Measurements from ENCODE around the gene KCNJ12. TPM values are rescaled to one million over a fixed set of nuclear protein-coding genes. Genes with fewer than 3 reads are reported as not detected.

KCNJ12 gene
- total and polyA plus RNA-seq, 2 of the 4 experiments (the other 2 are of a cell fraction) = under 0.01 to 0.10 TPM

DNA sequence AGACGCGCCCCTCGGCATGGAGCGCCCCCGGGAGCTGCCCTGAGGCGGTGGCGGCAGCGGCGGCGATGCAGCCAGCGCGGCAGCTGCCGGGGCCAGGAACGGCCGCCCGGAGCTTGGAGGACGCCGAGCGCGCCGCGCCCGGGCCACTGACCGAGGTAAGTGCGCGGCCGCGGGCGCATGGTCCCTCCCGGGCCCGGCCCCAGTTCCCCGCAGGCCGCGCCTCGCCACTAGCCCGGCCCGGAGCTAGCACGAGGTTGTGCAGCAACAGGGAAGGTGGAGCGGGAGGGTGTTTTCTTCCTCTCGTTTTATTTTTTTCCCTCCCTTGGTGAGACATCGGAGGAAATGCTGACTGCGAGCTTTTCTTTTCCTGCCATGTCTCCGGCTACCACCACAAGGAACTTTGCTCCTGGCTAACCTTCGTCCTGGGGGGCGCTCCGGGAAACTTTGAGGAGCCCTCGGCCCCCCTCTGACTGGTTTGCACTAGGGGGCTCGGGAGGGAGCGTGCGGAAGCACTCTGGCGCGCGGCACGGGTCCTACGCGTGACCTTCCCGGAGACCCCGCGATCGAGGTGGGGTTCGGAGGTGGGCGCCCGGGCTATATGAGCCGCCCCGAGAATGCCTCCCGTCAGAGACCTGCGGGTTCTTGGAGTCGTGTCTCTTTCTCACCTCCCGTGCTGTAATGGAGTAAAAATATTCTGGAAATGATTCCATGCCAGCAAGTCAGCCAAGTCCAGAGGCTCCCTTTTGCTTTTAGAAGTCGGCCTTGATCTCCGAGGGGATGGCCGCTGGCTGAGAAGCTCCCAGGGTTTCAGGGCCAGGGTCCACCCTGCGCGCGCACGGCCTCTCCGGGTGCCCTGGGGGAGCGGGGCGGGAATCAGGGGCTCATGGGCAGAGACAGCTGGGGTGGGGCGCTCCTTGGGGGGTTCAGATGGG is 868 bp downstream of the KCNJ12 start:
- H2BK20ac ChIP-seq (ENCODE audit: low read depth, low read length) = no peak overlapping the region
- TF ChIP-seq MAFK (IDR thresholded peaks at IDR 0.05; ENCODE audit: low read depth, low read length) (peak; percentile 81), RCOR1 (IDR thresholded peaks at IDR 0.05; ENCODE audit: insufficient replicate concordance, low read length) (no peak)
- intact Hi-C loops (cut with micrococcal nuclease) = no loop called here
- H4K91ac ChIP-seq (ENCODE audit: insufficient read depth, low read depth, low read length) = no peak overlapping the region
- DNase-seq (peak; percentile 8), ATAC-seq (ENCODE audit: low read depth) (peak; percentile 57)
- H4K8ac ChIP-seq (ENCODE audit: low read depth in 2 of 2, low read length in 2 of 2) = no peak overlapping the region
- no peak overlapping the region for H2BK120ac ChIP-seq (ENCODE audit: low read depth, low read length)
- H2AFZ ChIP-seq (replicated peaks; ENCODE audit: low read length, poor library complexity) = peak overlapping the region; percentile 84
- no peak overlapping the region for H3K56ac ChIP-seq (ENCODE audit: extremely low read depth, insufficient read depth, low read length)
- H2AK5ac ChIP-seq (ENCODE audit: low read depth, low read length) = no peak overlapping the region
- 4% methylated on average over 31 of the region's 80 CpGs; no CpG with 5 or more reads in 1 of the 2 experiments for WGBS, 2 experiments (ENCODE audit: extremely low coverage in 2 of 2, insufficient read length in 1 of 2)
- in situ Hi-C loops (cut with MboI; ENCODE audit: low sequenced_read_pairs) = no loop called here
- H3K9me3 ChIP-seq (ENCODE audit: control insufficient read depth, insufficient read depth, low read length) = no peaks in the 10 kb centered on the region
- peaks cover 4% of the 10 kb centered on the region; the same call in 1 of the 2 replicates for H3K4me1 ChIP-seq (ENCODE audit: control insufficient read depth, insufficient read depth, low read length)
- no peak overlapping the region for H2AK9ac ChIP-seq (replicated peaks; ENCODE audit: low read depth, low read length, poor library complexity)
- H3K27ac ChIP-seq (ENCODE audit: insufficient read depth, low read length) = no peak overlapping the region
- H3K14ac ChIP-seq (replicated peaks; ENCODE audit: low read depth, low read length) = no peak overlapping the region
- H3K79me1 ChIP-seq (ENCODE audit: low read depth in 1 of 2, low read length in 2 of 2) = no peaks in the 10 kb centered on the region
- H4K5ac ChIP-seq (ENCODE audit: low read depth, low read length) = no peak overlapping the region
- H2BK5ac ChIP-seq (ENCODE audit: low read depth, low read length, poor library complexity, severe bottlenecking) = no peak overlapping the region
- no peak overlapping the region for H2BK15ac ChIP-seq (ENCODE audit: low read depth, low read length)
- H3K4ac ChIP-seq (ENCODE audit: low read depth, low read length) = no peak overlapping the region
- H4K20me1 ChIP-seq (ENCODE audit: insufficient read depth, low read length) = no peaks in the 10 kb centered on the region
- H3K4me2 ChIP-seq (ENCODE audit: low read depth, low read length) = peak overlapping the region; percentile 66; the same call in 1 of the 2 replicates
- no peak overlapping the region for H3K18ac ChIP-seq (ENCODE audit: low read depth, low read length)
- dilution Hi-C loops (cut with HindIII; ENCODE audit: low sequenced_read_pairs, unreplicated experiment) = no loop called here
- no peak overlapping the region for H3K23ac ChIP-seq (ENCODE audit: low read depth, low read length)
- no peaks in the 10 kb centered on the region for H3K36me3 ChIP-seq (ENCODE audit: control insufficient read depth, insufficient read depth, low read length)
- no TSS peak for BruUV-seq (replicated peaks)
- POLR2A ChIA-PET (ENCODE audit: unreplicated experiment) = no interaction called here
- no peaks in the 10 kb centered on the region for H3K9me1 ChIP-seq (ENCODE audit: insufficient read depth, low read length)
- no peak overlapping the region for H3K9ac ChIP-seq (ENCODE audit: low read depth, low read length)
- peaks cover 69% of the 10 kb centered on the region for H3K27me3 ChIP-seq (ENCODE audit: control insufficient read depth, insufficient read depth, low read length)
- CTCF ChIA-PET = no interaction called here
- peak overlapping the region; percentile 34 for H3K4me3 ChIP-seq (ENCODE audit: insufficient read depth, low read depth, low read length)
